ENCODE results near the gene BCDIN3D. TPM values are rescaled to one million over a fixed set of nuclear protein-coding genes. Genes with fewer than 3 reads are reported as not detected.

Gene BCDIN3D
- total and polyA plus RNA-seq, 9 of the 15 experiments (the other 6 are each of a cell fraction or from before 2014, with no cell fraction given), result 3.7 to 6.9 (median 5.6) TPM

DNA sequence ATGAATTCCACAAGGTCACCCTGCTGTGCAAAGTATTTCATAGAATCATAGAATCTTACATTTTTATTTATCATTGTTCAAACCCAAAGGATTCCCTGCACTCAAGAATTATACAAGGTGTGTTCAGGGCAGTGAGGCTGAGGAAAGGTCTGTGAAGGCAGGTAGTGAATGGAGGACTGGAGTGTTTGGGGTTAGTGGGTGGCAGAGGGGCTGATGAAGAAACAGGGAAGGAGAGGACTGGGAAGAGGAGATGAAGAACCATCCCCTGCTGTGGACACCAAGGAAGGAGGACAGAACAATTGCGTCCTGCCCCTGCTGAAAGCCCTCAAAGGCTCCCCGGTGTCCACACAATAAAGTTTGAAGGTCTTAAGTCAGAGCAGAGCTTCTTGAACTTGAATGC lies 10.8 kb upstream of the BCDIN3D start (continued):
- TF ChIP-seq FOXA3 (CRISPR knock-in tag; conservative IDR thresholded peaks at IDR 0.05 in 1 of 2, IDR thresholded peaks at IDR 0.05 in 1 of 2), result no peak
- no peak for TF ChIP-seq DDX20 (tag; IDR thresholded peaks at IDR 0.05; ENCODE audit: low read depth)
- TF ChIP-seq MAFG (tag; conservative IDR thresholded peaks at IDR 0.05), result no peak
- no peak for TF ChIP-seq CREBBP (IDR thresholded peaks at IDR 0.05; ENCODE audit: low read depth, low read length)
- no peak for TF ChIP-seq SETDB1 (IDR thresholded peaks at IDR 0.05; ENCODE audit: low read length)
- TF ChIP-seq, protein P1, sequence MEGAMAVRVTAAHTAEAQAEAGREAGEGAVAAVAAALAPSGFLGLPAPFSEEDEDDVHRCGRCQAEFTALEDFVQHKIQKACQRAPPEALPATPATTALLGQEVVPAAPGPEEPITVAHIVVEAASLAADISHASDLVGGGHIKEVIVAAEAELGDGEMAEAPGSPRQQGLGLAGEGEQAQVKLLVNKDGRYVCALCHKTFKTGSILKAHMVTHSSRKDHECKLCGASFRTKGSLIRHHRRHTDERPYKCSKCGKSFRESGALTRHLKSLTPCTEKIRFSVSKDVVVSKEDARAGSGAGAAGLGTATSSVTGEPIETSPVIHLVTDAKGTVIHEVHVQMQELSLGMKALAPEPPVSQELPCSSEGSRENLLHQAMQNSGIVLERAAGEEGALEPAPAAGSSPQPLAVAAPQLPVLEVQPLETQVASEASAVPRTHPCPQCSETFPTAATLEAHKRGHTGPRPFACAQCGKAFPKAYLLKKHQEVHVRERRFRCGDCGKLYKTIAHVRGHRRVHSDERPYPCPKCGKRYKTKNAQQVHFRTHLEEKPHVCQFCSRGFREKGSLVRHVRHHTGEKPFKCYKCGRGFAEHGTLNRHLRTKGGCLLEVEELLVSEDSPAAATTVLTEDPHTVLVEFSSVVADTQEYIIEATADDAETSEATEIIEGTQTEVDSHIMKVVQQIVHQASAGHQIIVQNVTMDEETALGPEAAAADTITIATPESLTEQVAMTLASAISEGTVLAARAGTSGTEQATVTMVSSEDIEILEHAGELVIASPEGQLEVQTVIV (CRISPR knock-in tag; IDR thresholded peaks at IDR 0.05; ENCODE audit: borderline replicate concordance), result no peak
- TF ChIP-seq CBFB (CRISPR knock-in tag; IDR thresholded peaks at IDR 0.05), result no peak
- TF ChIP-seq DACH1 (IDR thresholded peaks at IDR 0.05; ENCODE audit: partially characterized antibody), result no peak
- TF ChIP-seq, protein P2, sequence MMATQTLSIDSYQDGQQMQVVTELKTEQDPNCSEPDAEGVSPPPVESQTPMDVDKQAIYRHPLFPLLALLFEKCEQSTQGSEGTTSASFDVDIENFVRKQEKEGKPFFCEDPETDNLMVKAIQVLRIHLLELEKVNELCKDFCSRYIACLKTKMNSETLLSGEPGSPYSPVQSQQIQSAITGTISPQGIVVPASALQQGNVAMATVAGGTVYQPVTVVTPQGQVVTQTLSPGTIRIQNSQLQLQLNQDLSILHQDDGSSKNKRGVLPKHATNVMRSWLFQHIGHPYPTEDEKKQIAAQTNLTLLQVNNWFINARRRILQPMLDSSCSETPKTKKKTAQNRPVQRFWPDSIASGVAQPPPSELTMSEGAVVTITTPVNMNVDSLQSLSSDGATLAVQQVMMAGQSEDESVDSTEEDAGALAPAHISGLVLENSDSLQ (IDR thresholded peaks at IDR 0.05), result no peak
- no peak for TF ChIP-seq XRCC4 (IDR thresholded peaks at IDR 0.05; ENCODE audit: extremely low read depth, insufficient read depth, insufficient read length)
- TF ChIP-seq SRSF7 (optimal IDR thresholded peaks at IDR 0.05; ENCODE audit: low read depth, low read length), result no peak
- no peak for TF ChIP-seq KAT2B (IDR thresholded peaks at IDR 0.05; ENCODE audit: low read depth, low read length)
- TF ChIP-seq, protein P3, sequence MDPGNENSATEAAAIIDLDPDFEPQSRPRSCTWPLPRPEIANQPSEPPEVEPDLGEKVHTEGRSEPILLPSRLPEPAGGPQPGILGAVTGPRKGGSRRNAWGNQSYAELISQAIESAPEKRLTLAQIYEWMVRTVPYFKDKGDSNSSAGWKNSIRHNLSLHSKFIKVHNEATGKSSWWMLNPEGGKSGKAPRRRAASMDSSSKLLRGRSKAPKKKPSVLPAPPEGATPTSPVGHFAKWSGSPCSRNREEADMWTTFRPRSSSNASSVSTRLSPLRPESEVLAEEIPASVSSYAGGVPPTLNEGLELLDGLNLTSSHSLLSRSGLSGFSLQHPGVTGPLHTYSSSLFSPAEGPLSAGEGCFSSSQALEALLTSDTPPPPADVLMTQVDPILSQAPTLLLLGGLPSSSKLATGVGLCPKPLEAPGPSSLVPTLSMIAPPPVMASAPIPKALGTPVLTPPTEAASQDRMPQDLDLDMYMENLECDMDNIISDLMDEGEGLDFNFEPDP (CRISPR knock-in tag; IDR thresholded peaks at IDR 0.05), result no peak
- TF ChIP-seq, protein P4, sequence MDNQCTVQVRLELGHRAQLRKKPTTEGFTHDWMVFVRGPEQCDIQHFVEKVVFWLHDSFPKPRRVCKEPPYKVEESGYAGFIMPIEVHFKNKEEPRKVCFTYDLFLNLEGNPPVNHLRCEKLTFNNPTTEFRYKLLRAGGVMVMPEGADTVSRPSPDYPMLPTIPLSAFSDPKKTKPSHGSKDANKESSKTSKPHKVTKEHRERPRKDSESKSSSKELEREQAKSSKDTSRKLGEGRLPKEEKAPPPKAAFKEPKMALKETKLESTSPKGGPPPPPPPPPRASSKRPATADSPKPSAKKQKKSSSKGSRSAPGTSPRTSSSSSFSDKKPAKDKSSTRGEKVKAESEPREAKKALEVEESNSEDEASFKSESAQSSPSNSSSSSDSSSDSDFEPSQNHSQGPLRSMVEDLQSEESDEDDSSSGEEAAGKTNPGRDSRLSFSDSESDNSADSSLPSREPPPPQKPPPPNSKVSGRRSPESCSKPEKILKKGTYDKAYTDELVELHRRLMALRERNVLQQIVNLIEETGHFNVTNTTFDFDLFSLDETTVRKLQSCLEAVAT (IDR thresholded peaks at IDR 0.05), result no peak
